BJ (cell line): Measurements from ENCODE around the gene UPK1B. TPM values are rescaled to one million over a fixed set of nuclear protein-coding genes. Genes with fewer than 3 reads are reported as not detected.

Source experiments
- CTCF ChIA-PET: fragments of 350-600 bp; formaldehyde crosslinking; extraction: SDS; loops from one replicate; lab custom pipeline; 2021; ENCODE audit warnings: antibody characterized with exemption, inconsistent platforms; lab: Yijun Ruan, JAX
- POLR2A ChIA-PET: fragments of 300-600 bp; sonication (Branson Sonifier 250); formaldehyde crosslinking; extraction: SDS; loops from one replicate; lab custom pipeline; 2021; ENCODE audit warnings: antibody characterized with exemption; lab: Charles Lee
- DNase-seq: peaks from one replicate; pipeline ENCODE4 v3.0.0-alpha.2; 2011; ENCODE audit warnings: low read depth
- H3K27me3 ChIP-seq: 2 replicates; pipeline ENCODE4 v1.6.0; 2011; ENCODE audit warnings: low read length; ENCODE audit not compliant: control insufficient read depth, insufficient read depth
- H3K36me3 ChIP-seq: 2 replicates; pipeline ENCODE4 v1.5.1; 2011; ENCODE audit warnings: low read length; ENCODE audit not compliant: control insufficient read depth, insufficient read depth
- H3K4me3 ChIP-seq: 2 replicates; pipeline ENCODE4 v1.5.1; 2011; ENCODE audit warnings: low read depth, mild to moderate bottlenecking, control low read depth, low read length
- polyA plus RNA-seq: library from polyadenylated mRNA; depleted of rRNA; stranded (reverse); fragments of >200 nt; gene quantifications from 2 replicates; pipeline ENCODE4 v1.2.3, GENCODE V29; 2011
- TF ChIP-seq, protein P1 (sequence below): IDR thresholded peaks from 2 replicates; pipeline ENCODE4 v1.5.1; 2011; ENCODE audit warnings: low read depth, mild to moderate bottlenecking, control low read depth, inconsistent platforms, low read length, moderate library complexity; ENCODE audit not compliant: insufficient read depth

The UPK1B gene
- polyA plus RNA-seq, 1 experiment: not detected

DNA sequence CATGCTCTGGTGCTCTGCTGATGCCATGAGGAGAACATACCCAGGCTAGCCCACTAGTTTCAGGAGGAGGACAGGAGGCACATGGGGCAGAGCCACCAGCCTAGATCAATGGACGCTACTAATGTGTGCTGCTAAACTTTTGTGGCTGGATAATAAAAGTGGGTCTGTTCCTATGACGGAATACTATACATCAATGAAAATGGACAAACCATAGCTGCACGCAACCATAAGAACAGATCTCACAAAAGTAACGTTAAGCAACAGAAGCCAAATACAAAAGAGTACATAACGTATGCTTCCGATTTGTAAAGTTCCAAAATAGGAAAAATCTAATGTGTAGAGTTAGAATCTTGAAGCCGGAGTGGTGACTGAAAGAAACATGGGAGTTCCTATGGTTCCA, 55.8 kb downstream of the UPK1B start:
- H3K4me3 ChIP-seq: no peak overlapping the region
- peaks cover 14% of the 10 kb centered on the region for H3K36me3 ChIP-seq
- TF ChIP-seq, protein P1, sequence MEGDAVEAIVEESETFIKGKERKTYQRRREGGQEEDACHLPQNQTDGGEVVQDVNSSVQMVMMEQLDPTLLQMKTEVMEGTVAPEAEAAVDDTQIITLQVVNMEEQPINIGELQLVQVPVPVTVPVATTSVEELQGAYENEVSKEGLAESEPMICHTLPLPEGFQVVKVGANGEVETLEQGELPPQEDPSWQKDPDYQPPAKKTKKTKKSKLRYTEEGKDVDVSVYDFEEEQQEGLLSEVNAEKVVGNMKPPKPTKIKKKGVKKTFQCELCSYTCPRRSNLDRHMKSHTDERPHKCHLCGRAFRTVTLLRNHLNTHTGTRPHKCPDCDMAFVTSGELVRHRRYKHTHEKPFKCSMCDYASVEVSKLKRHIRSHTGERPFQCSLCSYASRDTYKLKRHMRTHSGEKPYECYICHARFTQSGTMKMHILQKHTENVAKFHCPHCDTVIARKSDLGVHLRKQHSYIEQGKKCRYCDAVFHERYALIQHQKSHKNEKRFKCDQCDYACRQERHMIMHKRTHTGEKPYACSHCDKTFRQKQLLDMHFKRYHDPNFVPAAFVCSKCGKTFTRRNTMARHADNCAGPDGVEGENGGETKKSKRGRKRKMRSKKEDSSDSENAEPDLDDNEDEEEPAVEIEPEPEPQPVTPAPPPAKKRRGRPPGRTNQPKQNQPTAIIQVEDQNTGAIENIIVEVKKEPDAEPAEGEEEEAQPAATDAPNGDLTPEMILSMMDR: no peak
- H3K27me3 ChIP-seq: no peaks in the 10 kb centered on the region
- ChIA-PET POLR2A (no interaction called here), CTCF (no interaction called here)
- DNase-seq: no peak

DNA sequence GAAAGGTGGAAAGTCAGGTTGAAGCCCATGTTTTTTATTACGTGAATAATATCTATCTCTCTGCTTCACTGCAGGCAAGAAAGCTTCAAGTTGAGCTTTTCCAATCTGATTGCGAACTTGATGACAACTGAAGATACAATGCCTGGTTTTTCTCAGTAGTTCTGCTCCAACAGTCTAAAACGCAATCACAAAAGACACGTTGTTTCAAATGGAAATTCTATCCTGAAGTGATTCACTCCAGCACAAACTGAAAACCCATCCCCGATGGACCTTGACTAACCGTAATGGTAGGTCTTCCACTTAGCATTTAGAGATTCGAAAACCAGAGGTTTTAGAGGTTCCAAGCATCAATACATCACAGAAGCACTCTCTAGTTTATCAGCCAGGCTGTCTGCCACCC, 56.7 kb downstream of the UPK1B start:
- POLR2A ChIA-PET: no interaction called here

DNA sequence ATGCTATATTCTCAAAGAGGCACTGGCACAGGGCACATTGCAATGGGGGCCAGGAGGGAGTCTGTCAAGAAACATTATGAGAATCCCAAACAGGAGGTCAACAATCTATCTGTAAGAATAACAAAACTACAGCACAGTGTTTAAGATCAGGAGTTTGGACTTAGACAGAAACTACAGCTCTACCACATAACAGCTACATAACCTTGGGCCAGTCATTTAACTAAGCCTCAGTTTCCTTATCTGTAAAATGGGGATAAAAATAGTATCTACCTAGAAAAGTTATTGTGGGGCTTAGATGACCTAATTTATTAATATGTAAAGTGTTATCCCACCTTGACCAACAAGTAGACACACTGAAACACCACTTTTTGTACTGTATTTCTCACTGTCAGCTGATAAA, 57.3 kb downstream of the UPK1B start:
- TF ChIP-seq, protein P1: no peak
- ChIA-PET POLR2A (no interaction called here), CTCF (interaction anchor here (0.8 kb wide), 1 partner anchor 10 kb away, joined by 3 read pairs; the partner anchor contains the start of gene B4GALT4)
- no peak for DNase-seq
- Histone ChIP-seq H3K27me3 (no peaks in the 10 kb centered on the region), H3K36me3 (peaks cover 14% of the 10 kb centered on the region), H3K4me3 (no peak overlapping the region)

More for the DNA sequence above, 56.7 kb downstream of the UPK1B start:
- TF ChIP-seq, protein P1: no peak
- Histone ChIP-seq H3K36me3 (peaks cover 14% of the 10 kb centered on the region), H3K4me3 (no peak overlapping the region), H3K27me3 (no peaks in the 10 kb centered on the region)
- CTCF ChIA-PET: interaction anchor here (0.8 kb wide), 1 partner anchor 11 kb away, joined by 3 read pairs; the partner anchor contains the start of gene B4GALT4
- DNase-seq: no peak

DNA sequence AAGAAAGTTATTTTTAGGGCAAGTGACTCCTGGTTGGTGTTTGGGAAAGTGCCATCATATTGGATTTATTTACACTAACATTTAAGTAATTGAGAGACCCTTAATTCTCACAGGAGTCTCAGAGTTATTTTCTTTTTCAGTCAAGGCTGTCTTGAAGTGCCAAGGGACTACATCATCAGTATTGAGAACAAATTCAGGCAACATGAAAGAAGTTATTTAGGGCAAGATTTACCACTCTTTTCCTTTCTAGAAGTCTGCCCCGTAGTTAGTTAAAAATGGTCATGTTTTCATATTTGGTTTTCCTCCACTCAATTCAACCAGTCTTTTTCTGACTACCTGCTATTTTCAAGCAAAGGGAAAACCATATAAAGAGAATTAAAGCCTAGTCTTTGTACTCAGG, 61.2 kb downstream of the UPK1B start:
- no peak for DNase-seq
- TF ChIP-seq, protein P1: no peak
- Histone ChIP-seq H3K36me3 (peaks cover 7% of the 10 kb centered on the region), H3K4me3 (no peak overlapping the region), H3K27me3 (no peaks in the 10 kb centered on the region)
- ChIA-PET POLR2A (no interaction called here), CTCF (no interaction called here)

DNA sequence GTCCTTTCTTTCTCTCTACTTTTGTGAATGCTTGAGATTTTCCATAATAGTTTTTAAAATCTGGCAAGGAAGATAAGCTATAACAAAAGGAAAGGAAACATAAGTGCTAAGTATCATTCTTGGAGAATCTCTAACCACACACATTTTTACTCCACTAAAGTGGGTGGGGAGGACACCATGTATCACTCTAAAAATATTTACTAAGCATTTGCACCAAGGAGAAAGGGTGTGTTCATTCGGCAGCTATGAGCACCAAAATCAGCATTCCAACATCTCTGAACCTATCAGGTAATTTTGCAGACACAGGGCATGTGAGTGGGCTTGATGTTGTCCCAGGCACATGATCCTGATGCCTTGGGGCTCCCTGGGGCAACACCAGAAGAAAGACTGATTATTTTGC, 61.8 kb downstream of the UPK1B start:
- peaks cover 6% of the 10 kb centered on the region for H3K36me3 ChIP-seq
- POLR2A ChIA-PET: no interaction called here
- CTCF ChIA-PET: interaction anchor here (1.0 kb wide), 1 partner anchor 91 kb away, joined by 3 read pairs; no protein-coding TSS in a partner anchor
- TF ChIP-seq, protein P1: no peak
- DNase-seq: peak; percentile 49
- H3K27me3 ChIP-seq: no peaks in the 10 kb centered on the region
- H3K4me3 ChIP-seq: no peak overlapping the region
